Right ventricle myocardium superior (tissue), 1 donor: ENCODE results near the gene TACR2. TPM values are rescaled to one million over a fixed set of nuclear protein-coding genes. Genes with fewer than 3 reads are reported as not detected.
A peak's percentile ranks its signal among the peaks of the same experiment; 100 is the strongest.

Source experiments
- ATAC-seq: fragments of 200-7000 bp; cut with Tn5 transposase; one replicate; pipeline ENCODE4 v1.9.1; 2020; ENCODE audit warnings: mild to moderate bottlenecking; ENCODE audit not compliant: poor library complexity
- DNase-seq: peaks from one replicate; pipeline ENCODE4 v3.0.0-alpha.2; 2020
- intact Hi-C: fragments of 100-400 bp; cut with DNase I; formaldehyde crosslinking; loops from one replicate; pipeline ENCODE4 v1.11.2; 2022
- total RNA-seq: library from RNA; stranded (reverse); fragmentation: NEBNext Ultra II Directional; extraction: Animal tissue kit (Norgen Biotek cat#: 25700); gene quantifications from one replicate; pipeline ENCODE4 v1.2.1, GENCODE V29; 2021
- donor health status: DM: no; HTN: yes; CAD: no; lungs with severe emphysema.

The TACR2 gene
- total RNA-seq, 1 donor from 2014 or later, result 0.24 TPM

GRCh38 chr10:69362471-69362954, 54.2 kb downstream of the TACR2 start:
- peak; percentile 79 for DNase-seq
- intact Hi-C loops, result no loop called here
- peak; percentile 60 for ATAC-seq

- intact Hi-C loops, result no loop called here
- ATAC-seq (peak; percentile 47), DNase-seq (no peak)
Measured at GRCh38 chr10:69361303-69361614, 55.5 kb downstream of the TACR2 start.

- intact Hi-C loops, result no loop called here
- peak; percentile 83 for ATAC-seq
- DNase-seq, result peak; percentile 83
Measured at GRCh38 chr10:69360485-69361302, 56.0 kb downstream of the TACR2 start.

- no peak for ATAC-seq
Measured at GRCh38 chr10:69359594-69359993, 57.1 kb downstream of the TACR2 start.

GRCh38 chr10:69359148-69359547, 57.6 kb downstream of the TACR2 start:
- intact Hi-C loops, result no loop called here
- no peak for ATAC-seq

More at GRCh38 chr10:69359594-69359993, 57.1 kb downstream of the TACR2 start:
- intact Hi-C loops, result no loop called here
- no peak for DNase-seq

GRCh38 chr10:69358148-69358795, 58.4 kb downstream of the TACR2 start:
- ATAC-seq (no peak), DNase-seq (no peak)
- intact Hi-C loops, result no loop called here

More at GRCh38 chr10:69359148-69359547, 57.6 kb downstream of the TACR2 start:
- no peak for DNase-seq

- intact Hi-C loops, result no loop called here
- ATAC-seq, result no peak
- DNase-seq, result no peak
Measured at GRCh38 chr10:69356187-69356586, 60.5 kb downstream of the TACR2 start.

- intact Hi-C loops, result no loop called here
Measured at GRCh38 chr10:69353977-69354635, 62.6 kb downstream of the TACR2 start.

More at GRCh38 chr10:69353977-69354635, 62.6 kb downstream of the TACR2 start:
- ATAC-seq, result no peak
- DNase-seq, result no peak

Other genes with a start within 250 kb of the TACR2 start
- 36.4 TPM for gene SUPV3L1, start 236.7 kb downstream of the TACR2 start, total RNA-seq
- gene HKDC1, start 196.6 kb downstream of the TACR2 start, total RNA-seq, result not detected
- 168 TPM for gene HK1, start 138.4 kb downstream of the TACR2 start, total RNA-seq
- 9.5 TPM for gene TSPAN15, start 34.5 kb upstream of the TACR2 start, total RNA-seq
- not detected for gene NEUROG3, start 156.5 kb upstream of the TACR2 start, total RNA-seq
- gene FAM241B, start 213.3 kb upstream of the TACR2 start, total RNA-seq, result 3.3 TPM